ENCODE results near the gene TIAL1. TPM values are rescaled to one million over a fixed set of nuclear protein-coding genes. Genes with fewer than 3 reads are reported as not detected.

TIAL1 gene
- total RNA-seq, 3 donors from 2014 or later (not counting 1 experiment from before 2014, with no cell fraction given): 195 to 227 (median 213) TPM

GRCh38 chr10:119542988-119543813, 53.6 kb downstream of the TIAL1 start:
- intact Hi-C loops (cut with micrococcal nuclease): no loop called here
- no peaks in the 10 kb centered on the region for H3K9me3 ChIP-seq (ENCODE audit: control insufficient read depth, insufficient read depth, low read length)
- peak overlapping the region; percentile 68 for H3K4me3 ChIP-seq (ENCODE audit: low read length)
- peak overlapping the region; percentile 91 for H3K4me3 Mint-ChIP-seq
- ATAC-seq: peak; percentile 61 to 75 (median 75)
- peaks cover 21 to 32% of the 10 kb centered on the region in 2 donors for H3K4me1 Mint-ChIP-seq
- peaks cover 30% of the 10 kb centered on the region for H3K4me1 ChIP-seq (ENCODE audit: control insufficient read depth, insufficient read depth, low read length)
- no peaks in the 10 kb centered on the region for H3K9me3 Mint-ChIP-seq
- DNase-seq: peak; percentile 44 to 81
- H3K36me3 ChIP-seq (ENCODE audit: control insufficient read depth, insufficient read depth, low read length): no peaks in the 10 kb centered on the region
- H3K27me3 ChIP-seq (ENCODE audit: control insufficient read depth, insufficient read depth, low read length): peaks cover 5% of the 10 kb centered on the region
- H3K36me3 Mint-ChIP-seq: no peaks in the 10 kb centered on the region
- under 1% methylated on average over 78 of the region's 78 CpGs for WGBS (ENCODE audit: insufficient coverage)
- TF ChIP-seq CTCF (IDR thresholded peaks at IDR 0.05): peak; percentile 57
- H3K27me3 Mint-ChIP-seq (ENCODE audit: low read depth in 2 of 2): peaks cover 19 to 22% of the 10 kb centered on the region in 2 donors
- peak overlapping the region; percentile 54 to 55 for H3K27ac Mint-ChIP-seq
- H3K27ac ChIP-seq (ENCODE audit: low read length): no peak overlapping the region

GRCh38 chr10:119542357-119542987, 54.3 kb downstream of the TIAL1 start, which contains the start of gene RGS10:
Gene RGS10, minus strand, starts transcription at chr10:119542719. Its CDS starts 81 bp downstream, at chr10:119542638.
- Mint-ChIP-seq H3K4me3 (peak within 1 kb of the TSS; percentile 91), H3K27me3 (ENCODE audit: low read depth in 2 of 2) (peaks cover 11 to 15% of the 10 kb centered on the region in 2 donors), H3K27ac (peak within 1 kb of the TSS; percentile 54 to 55), H3K4me1 (peaks cover 21 to 34% of the 10 kb centered on the region in 2 donors), H3K9me3 (no peaks in the 10 kb centered on the region), H3K36me3 (no peaks in the 10 kb centered on the region)
- TF ChIP-seq CTCF (IDR thresholded peaks at IDR 0.05): no peak
- no peaks in the 10 kb centered on the region for H3K36me3 ChIP-seq (ENCODE audit: control insufficient read depth, insufficient read depth, low read length)
- intact Hi-C loops (cut with micrococcal nuclease): no loop called here
- peak within 1 kb of the TSS; percentile 68 for H3K4me3 ChIP-seq (ENCODE audit: low read length)
- H3K27me3 ChIP-seq (ENCODE audit: control insufficient read depth, insufficient read depth, low read length): peaks cover under 1% of the 10 kb centered on the region
- H3K4me1 ChIP-seq (ENCODE audit: control insufficient read depth, insufficient read depth, low read length): peaks cover 32% of the 10 kb centered on the region
- under 1% methylated on average over 76 of the region's 76 CpGs for WGBS (ENCODE audit: insufficient coverage)
- DNase-seq (peak; percentile 41 to 90), ATAC-seq (peak; percentile 76 to 79 (median 78))
- H3K9me3 ChIP-seq (ENCODE audit: control insufficient read depth, insufficient read depth, low read length): no peaks in the 10 kb centered on the region
- H3K27ac ChIP-seq (ENCODE audit: low read length): peak within 1 kb of the TSS; percentile 22

GRCh38 chr10:119541459-119542356, 55.1 kb downstream of the TIAL1 start:
- ATAC-seq: peak in 2 of 3 donors; percentile 11 to 12
- H3K36me3 Mint-ChIP-seq: no peaks in the 10 kb centered on the region
- no peaks in the 10 kb centered on the region for H3K36me3 ChIP-seq (ENCODE audit: control insufficient read depth, insufficient read depth, low read length)
- peaks cover 32% of the 10 kb centered on the region for H3K4me1 ChIP-seq (ENCODE audit: control insufficient read depth, insufficient read depth, low read length)
- H3K27me3 ChIP-seq (ENCODE audit: control insufficient read depth, insufficient read depth, low read length): no peaks in the 10 kb centered on the region
- no peaks in the 10 kb centered on the region for H3K9me3 ChIP-seq (ENCODE audit: control insufficient read depth, insufficient read depth, low read length)
- peak in 1 of 2 donors; percentile 68 for DNase-seq
- intact Hi-C loops (cut with micrococcal nuclease): no loop called here
- peak overlapping the region; percentile 86 for H3K4me3 Mint-ChIP-seq
- peak overlapping the region; percentile 22 for H3K27ac ChIP-seq (ENCODE audit: low read length)
- WGBS (ENCODE audit: insufficient coverage): 11% methylated on average over 57 of the region's 57 CpGs
- H3K4me3 ChIP-seq (ENCODE audit: low read length): peak overlapping the region; percentile 68
- TF ChIP-seq CTCF (IDR thresholded peaks at IDR 0.05): no peak
- no peaks in the 10 kb centered on the region for H3K9me3 Mint-ChIP-seq
- H3K4me1 Mint-ChIP-seq: peaks cover 21 to 34% of the 10 kb centered on the region in 2 donors
- peaks cover 9 to 11% of the 10 kb centered on the region in 2 donors for H3K27me3 Mint-ChIP-seq (ENCODE audit: low read depth in 2 of 2)
- peak overlapping the region in 1 of 2 donors; percentile 44 for H3K27ac Mint-ChIP-seq

Data from natural killer cell (primary cell).